ENCODE data around the gene PINLYP. TPM values are rescaled to one million over a fixed set of nuclear protein-coding genes. Genes with fewer than 3 reads are reported as not detected.

PINLYP gene
- total RNA-seq, 3 donors from 2014 or later = 0.61 to 7.4 (median 2.0) TPM

DNA sequence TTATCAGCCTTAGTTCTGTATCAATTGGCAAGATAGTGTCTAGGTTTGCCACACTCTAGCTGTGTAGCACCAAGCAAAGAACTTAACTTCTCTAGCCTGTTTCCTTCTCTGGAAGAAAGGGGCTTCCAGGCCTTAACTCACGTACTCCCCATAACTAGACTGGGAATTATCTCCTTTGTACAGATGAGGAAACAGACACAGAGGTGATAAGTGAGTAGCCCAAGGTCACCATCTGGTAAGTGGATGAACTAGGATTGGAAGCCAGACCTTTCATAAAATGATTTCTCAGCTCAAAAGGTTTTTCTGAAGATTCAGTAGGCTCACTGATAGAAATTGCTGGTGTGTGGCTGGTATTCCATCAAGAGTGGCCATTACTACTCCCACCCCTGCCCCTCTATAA lies 40.7 kb downstream of the PINLYP start:
- Histone ChIP-seq H3K4me3 (no peak overlapping the region), H3K4me1 (ENCODE audit: low read depth) (peaks cover 11% of the 10 kb centered on the region), H3K9me3 (no peaks in the 10 kb centered on the region), H3K36me3 (ENCODE audit: low read depth) (no peaks in the 10 kb centered on the region)
- ATAC-seq = no peak
- intact Hi-C loops (cut with DNase I, micrococcal nuclease) = no loop called here
- no peak for DNase-seq
- TF ChIP-seq, protein P1, sequence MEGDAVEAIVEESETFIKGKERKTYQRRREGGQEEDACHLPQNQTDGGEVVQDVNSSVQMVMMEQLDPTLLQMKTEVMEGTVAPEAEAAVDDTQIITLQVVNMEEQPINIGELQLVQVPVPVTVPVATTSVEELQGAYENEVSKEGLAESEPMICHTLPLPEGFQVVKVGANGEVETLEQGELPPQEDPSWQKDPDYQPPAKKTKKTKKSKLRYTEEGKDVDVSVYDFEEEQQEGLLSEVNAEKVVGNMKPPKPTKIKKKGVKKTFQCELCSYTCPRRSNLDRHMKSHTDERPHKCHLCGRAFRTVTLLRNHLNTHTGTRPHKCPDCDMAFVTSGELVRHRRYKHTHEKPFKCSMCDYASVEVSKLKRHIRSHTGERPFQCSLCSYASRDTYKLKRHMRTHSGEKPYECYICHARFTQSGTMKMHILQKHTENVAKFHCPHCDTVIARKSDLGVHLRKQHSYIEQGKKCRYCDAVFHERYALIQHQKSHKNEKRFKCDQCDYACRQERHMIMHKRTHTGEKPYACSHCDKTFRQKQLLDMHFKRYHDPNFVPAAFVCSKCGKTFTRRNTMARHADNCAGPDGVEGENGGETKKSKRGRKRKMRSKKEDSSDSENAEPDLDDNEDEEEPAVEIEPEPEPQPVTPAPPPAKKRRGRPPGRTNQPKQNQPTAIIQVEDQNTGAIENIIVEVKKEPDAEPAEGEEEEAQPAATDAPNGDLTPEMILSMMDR (IDR thresholded peaks at IDR 0.05) = no peak

DNA sequence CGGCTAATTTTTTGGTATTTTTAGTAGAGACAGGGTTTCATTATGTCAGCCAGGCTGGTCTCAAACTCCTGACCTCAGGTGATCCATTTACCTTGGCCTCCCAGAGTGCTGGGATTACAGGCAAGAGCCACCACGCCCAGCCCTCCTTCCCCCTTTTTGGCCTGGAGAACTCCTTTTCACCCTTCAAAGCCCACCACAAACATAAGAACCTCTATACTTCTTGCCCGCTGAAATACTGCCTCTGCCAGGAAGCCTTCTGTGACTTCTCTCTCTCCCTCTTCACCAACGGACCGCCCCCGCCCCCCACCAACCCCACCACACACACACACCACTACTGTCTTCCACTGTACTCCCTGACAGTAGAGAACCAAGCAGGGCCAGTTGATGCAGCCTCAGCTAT lies 41.4 kb downstream of the PINLYP start:
- DNase-seq (no peak), ATAC-seq (no peak)
- Histone ChIP-seq H3K9me3 (no peaks in the 10 kb centered on the region), H3K4me1 (ENCODE audit: low read depth) (peaks cover 11% of the 10 kb centered on the region), H3K36me3 (ENCODE audit: low read depth) (no peaks in the 10 kb centered on the region), H3K4me3 (no peak overlapping the region)
- intact Hi-C loops (cut with DNase I, micrococcal nuclease) = no loop called here
- TF ChIP-seq, protein P1 (IDR thresholded peaks at IDR 0.05) = no peak

DNA sequence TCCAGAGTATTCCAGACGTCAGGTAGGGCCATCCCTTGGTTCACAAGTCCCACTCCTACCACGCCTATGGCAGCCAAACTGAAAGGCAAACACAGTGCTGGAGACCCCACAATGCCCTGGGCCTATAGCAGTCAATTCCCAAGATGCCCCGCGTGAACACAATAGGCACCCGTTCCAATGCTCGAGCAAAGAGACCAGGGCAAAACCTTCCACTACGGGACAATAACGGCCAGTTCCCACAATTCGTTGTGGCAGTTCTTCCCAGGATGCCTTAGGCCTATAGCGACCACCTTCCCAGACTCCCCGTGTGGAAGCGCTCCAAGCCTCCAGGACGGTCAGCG lies 43.3 kb downstream of the PINLYP start:
- no peak for DNase-seq

DNA sequence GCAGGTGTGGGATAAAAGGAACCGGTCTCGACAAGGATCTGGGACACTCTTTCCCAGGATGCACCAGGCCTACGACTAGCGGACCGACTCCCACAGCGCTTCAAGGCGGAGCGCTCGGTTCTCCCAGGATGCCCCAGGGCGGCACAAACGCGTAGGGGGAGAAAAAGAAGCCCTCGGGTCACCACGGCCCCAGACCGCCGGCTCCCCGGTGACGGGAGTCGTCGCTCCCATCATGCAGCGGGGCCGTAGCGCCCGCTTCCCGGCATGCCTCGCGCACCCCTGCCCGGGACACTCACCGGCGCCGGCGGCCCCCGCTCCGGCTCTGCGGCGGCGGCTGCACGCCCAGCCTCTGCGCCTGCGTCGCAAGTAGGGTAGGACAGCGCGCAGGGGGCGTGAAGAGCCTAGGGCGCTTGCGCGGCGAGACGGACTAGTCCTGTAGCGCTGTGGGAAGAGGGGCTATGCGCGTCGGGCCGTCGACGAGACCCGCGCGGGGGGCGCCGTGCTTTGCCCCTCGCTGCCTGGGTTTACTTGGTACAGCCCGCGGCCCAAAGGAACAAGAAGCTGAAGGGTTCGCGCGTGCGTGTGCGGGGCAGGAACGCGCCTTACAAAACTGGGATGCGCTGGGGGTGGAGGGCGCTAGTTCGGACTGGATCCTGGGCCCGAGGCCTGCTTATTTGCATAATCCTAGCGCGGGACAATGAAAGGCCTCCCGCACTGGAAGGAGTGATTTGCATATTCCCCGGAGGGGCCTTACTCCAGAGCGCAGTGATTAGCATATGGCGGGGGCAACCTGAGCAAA lies 43.9 kb downstream of the PINLYP start, which contains the start of gene ZNF428:
TSS of gene ZNF428 (minus strand) at position 368 of the 799 bp plus-strand sequence. CDS start 5,325 bp downstream, outside the sequence.
- TF ChIP-seq, protein P1 (IDR thresholded peaks at IDR 0.05) = no peak
- intact Hi-C loops (cut with DNase I, micrococcal nuclease) = no loop called here
- DNase-seq = peak; percentile 85 to 90 (median 89)
- ATAC-seq = peak; percentile 93
- no peaks in the 10 kb centered on the region for H3K36me3 ChIP-seq (ENCODE audit: low read depth)
- H3K9me3 ChIP-seq = no peaks in the 10 kb centered on the region
- peaks cover 11% of the 10 kb centered on the region for H3K4me1 ChIP-seq (ENCODE audit: low read depth)
- peak within 1 kb of the TSS; percentile 68 for H3K4me3 ChIP-seq

More for the DNA sequence above, 43.3 kb downstream of the PINLYP start:
- Histone ChIP-seq H3K36me3 (ENCODE audit: low read depth) (no peaks in the 10 kb centered on the region), H3K4me1 (ENCODE audit: low read depth) (peaks cover 11% of the 10 kb centered on the region), H3K9me3 (no peaks in the 10 kb centered on the region), H3K4me3 (peak overlapping the region; percentile 68)
- TF ChIP-seq, protein P1 (IDR thresholded peaks at IDR 0.05) = no peak
- intact Hi-C loops (cut with DNase I, micrococcal nuclease) = no loop called here
- peak; percentile 48 for ATAC-seq

DNA sequence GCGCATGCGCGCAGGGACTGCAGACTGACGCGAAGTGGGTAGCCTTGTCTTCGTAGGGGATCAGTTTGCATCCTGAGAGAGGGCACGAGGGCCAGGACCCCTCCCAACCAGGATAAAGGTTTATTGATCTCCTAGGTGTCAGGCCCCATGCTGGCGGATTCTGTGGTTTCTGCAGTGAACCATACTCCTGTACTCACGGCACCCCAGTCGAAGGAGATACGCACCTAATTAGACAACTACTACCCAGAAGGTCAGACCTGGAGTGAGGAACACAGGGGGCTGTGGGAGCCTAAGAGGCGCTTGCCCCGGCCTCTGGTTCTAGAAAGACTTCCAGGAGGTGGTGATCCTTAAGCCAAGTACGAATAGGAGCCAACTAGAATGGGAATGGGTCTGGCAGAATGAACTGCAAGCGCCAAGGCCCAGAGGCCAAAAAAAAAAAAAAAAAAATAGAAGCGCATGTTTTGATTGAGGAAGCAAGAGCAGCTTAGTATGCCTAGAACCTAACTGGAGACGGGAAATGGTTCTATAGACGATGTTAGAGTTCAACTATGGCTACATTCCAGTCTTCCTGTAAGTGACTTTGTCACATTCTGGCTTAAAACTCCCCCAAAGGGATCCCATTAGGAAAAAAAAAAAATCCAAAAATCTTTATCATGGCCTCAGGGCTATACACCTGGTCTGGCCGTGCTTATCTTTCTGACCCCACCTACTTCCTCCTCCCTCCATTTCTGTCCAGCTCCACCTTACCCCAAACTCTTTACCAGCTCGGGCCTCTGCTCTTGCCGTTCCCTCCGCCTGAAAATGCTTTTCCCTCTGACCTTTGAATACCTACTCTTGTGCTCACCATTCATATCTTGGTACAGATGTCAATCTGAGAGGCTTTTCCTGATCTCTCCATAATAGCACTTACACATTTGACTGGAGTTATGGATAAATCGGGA lies 44.7 kb downstream of the PINLYP start:
- no peak for ATAC-seq
- H3K4me1 ChIP-seq (ENCODE audit: low read depth) = peaks cover 11% of the 10 kb centered on the region
- DNase-seq = no peak
- intact Hi-C loops (cut with DNase I, micrococcal nuclease) = no loop called here
- H3K36me3 ChIP-seq (ENCODE audit: low read depth) = no peaks in the 10 kb centered on the region
- TF ChIP-seq, protein P1 (IDR thresholded peaks at IDR 0.05) = no peak
- peak overlapping the region; percentile 68 for H3K4me3 ChIP-seq
- H3K9me3 ChIP-seq = no peaks in the 10 kb centered on the region

All from mucosa of descending colon (tissue), 3 donors.